Measurements from ENCODE around the gene CLTB. TPM values are rescaled to one million over a fixed set of nuclear protein-coding genes. Genes with fewer than 3 reads are reported as not detected.

The CLTB gene
- total RNA-seq, 4 donors from 2014 or later: 261 to 386 (median 302) TPM

DNA sequence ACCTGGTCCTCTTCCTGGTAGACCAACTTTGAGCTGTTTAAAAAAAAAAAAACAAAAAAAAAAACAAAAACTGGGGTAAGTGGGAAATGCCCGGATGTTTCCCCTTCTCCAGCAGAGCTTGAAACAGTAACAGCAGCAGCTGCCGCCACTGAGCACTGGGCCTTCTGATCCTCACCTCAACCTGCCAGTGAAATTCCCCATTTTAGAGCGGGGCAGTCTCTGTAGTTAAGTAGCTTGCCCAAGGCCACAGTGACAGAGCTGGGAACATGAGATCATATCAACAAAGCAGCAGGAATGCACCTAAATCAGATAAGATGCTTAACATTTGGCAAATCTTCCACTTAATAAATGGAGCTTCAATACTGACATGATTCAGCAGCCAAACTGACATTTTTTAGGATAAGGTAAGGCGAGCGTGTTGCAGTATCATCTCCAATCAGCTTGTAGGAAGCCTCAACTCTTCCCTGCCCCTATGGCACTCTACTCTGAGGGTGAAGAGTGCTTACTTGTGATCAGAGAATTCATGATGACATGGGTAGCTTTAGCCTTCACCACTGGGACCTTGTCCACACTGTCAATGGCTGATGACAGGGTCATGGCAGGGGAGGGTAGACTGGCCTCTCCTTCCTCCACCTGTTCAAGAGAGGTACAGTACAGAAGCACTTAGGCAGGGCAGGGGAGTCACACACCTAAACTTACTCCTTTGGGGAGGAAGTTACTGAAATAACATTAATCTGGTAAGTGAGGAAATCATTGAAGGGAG, 64.0 kb downstream of the CLTB start:
- H3K36me3 ChIP-seq: peaks cover 0 to 82% of the 10 kb centered on the region in 2 donors
- no peaks in the 10 kb centered on the region for H3K27me3 ChIP-seq
- H3K9me3 ChIP-seq: no peaks in the 10 kb centered on the region
- no peak for DNase-seq
- intact Hi-C loops (cut with DNase I; ENCODE audit: low total_unique reads) (no loop called here), in situ Hi-C loops (cut with MboI; ENCODE audit: low sequenced_read_pairs in 4 of 4) (no loop called here)
- no peak overlapping the region for H3K4me3 ChIP-seq
- peak overlapping the region in 1 of 4 donors; percentile 66 for H3K27ac ChIP-seq
- ATAC-seq: no peak
- no peak for TF ChIP-seq POLR2A (IDR thresholded peaks at IDR 0.05)
- TF ChIP-seq, protein P1, sequence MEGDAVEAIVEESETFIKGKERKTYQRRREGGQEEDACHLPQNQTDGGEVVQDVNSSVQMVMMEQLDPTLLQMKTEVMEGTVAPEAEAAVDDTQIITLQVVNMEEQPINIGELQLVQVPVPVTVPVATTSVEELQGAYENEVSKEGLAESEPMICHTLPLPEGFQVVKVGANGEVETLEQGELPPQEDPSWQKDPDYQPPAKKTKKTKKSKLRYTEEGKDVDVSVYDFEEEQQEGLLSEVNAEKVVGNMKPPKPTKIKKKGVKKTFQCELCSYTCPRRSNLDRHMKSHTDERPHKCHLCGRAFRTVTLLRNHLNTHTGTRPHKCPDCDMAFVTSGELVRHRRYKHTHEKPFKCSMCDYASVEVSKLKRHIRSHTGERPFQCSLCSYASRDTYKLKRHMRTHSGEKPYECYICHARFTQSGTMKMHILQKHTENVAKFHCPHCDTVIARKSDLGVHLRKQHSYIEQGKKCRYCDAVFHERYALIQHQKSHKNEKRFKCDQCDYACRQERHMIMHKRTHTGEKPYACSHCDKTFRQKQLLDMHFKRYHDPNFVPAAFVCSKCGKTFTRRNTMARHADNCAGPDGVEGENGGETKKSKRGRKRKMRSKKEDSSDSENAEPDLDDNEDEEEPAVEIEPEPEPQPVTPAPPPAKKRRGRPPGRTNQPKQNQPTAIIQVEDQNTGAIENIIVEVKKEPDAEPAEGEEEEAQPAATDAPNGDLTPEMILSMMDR (IDR thresholded peaks at IDR 0.05 in 4 of 5, conservative IDR thresholded peaks at IDR 0.05 in 1 of 5): no peak
- peaks cover 0 to 13% of the 10 kb centered on the region in 2 donors for H3K4me1 ChIP-seq

DNA sequence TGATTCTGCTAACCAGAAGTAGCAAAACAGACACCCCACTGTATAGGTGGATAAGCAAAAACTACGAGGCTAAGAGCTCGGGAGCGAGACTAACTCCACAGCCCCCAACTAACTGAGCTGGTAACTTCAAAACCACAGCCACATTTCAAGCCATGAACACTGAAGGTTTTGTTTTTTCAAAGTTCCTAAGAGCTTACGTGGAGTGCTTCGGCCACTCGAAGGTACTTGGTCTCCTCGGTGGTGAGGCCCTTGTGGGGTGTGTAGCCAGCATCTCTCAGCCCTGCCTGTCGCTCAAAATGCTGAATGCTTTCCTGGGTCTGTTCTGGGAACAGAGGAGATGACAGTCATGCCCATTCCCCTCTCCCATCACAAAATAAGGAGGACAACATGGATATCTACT, 65.9 kb downstream of the CLTB start:
- Histone ChIP-seq H3K4me3 (no peak overlapping the region), H3K27ac (no peak overlapping the region), H3K27me3 (no peaks in the 10 kb centered on the region), H3K4me1 (peaks cover 0 to 10% of the 10 kb centered on the region in 2 donors), H3K9me3 (no peaks in the 10 kb centered on the region), H3K36me3 (peaks cover 0 to 91% of the 10 kb centered on the region in 2 donors)
- in situ Hi-C loops (cut with MboI; ENCODE audit: low sequenced_read_pairs in 4 of 4): no loop called here
- ATAC-seq (no peak), DNase-seq (no peak)
- no peak for TF ChIP-seq POLR2A (IDR thresholded peaks at IDR 0.05)
- TF ChIP-seq, protein P1 (IDR thresholded peaks at IDR 0.05 in 4 of 5, conservative IDR thresholded peaks at IDR 0.05 in 1 of 5): no peak
- intact Hi-C loops (cut with DNase I; ENCODE audit: low total_unique reads): no loop called here

GRCh38 chr5:176342766-176343458, 73.4 kb downstream of the CLTB start:
- no peak for DNase-seq
- intact Hi-C loops (cut with DNase I; ENCODE audit: low total_unique reads): no loop called here
- Histone ChIP-seq H3K4me3 (no peak overlapping the region), H3K27ac (no peak overlapping the region), H3K4me1 (peaks cover 0 to 16% of the 10 kb centered on the region in 2 donors), H3K36me3 (peaks cover 0 to 37% of the 10 kb centered on the region in 2 donors), H3K9me3 (no peaks in the 10 kb centered on the region), H3K27me3 (no peaks in the 10 kb centered on the region)
- in situ Hi-C loops (cut with MboI; ENCODE audit: low sequenced_read_pairs in 4 of 4): no loop called here
- peak in 1 of 2 donors; percentile 39 for ATAC-seq
- no peak for TF ChIP-seq POLR2A (IDR thresholded peaks at IDR 0.05)
- TF ChIP-seq, protein P1 (IDR thresholded peaks at IDR 0.05 in 4 of 5, conservative IDR thresholded peaks at IDR 0.05 in 1 of 5): no peak

MicroRNA genes within 50 kb of the gene (microRNA counts, 767-probe panel; counts per million panel counts)
- 356 to 448 counts per million in 2 donors for microRNA hsa-miR-1271-5p

Small RNAs within 50 kb of the gene (microRNA-seq; reads per million reads assigned to microRNA genes)
- 17.7 to 20.5 reads per million in 2 donors for gene MIR1271 (ENCODE audit: borderline replicate concordance in 2 of 2)

Other genes starting within 250 kb of the CLTB start
- gene SIMC1, start 178.1 kb downstream of the CLTB start, total RNA-seq: 10 to 100 TPM in 2 of 4 donors, 1 to 10 TPM in 2; 5.1 to 45.8 (median 11.5) TPM
- 100 to 1,000 TPM in 1 of 4 donors, 10 to 100 TPM in 3; 76.3 to 174 (median 84.1) TPM for gene KIAA1191, start 54.8 kb downstream of the CLTB start, total RNA-seq
- gene ARL10, start 51.1 kb downstream of the CLTB start, total RNA-seq: 1 to 10 TPM; 1.4 to 4.7 (median 2.4) TPM
- gene NOP16, start 27.9 kb downstream of the CLTB start, total RNA-seq: 10 to 100 TPM; 21.6 to 43.5 (median 33.9) TPM
- gene HIGD2A, start 27.8 kb downstream of the CLTB start, total RNA-seq: 100 to 1,000 TPM; 189 to 274 (median 229) TPM
- gene FAF2, start 31.8 kb upstream of the CLTB start, total RNA-seq: 10 to 100 TPM; 14.0 to 20.7 (median 14.7) TPM
- 1 to 10 TPM; 4.1 to 7.0 (median 6.7) TPM for gene RNF44, start 120.9 kb upstream of the CLTB start, total RNA-seq
- under 1 TPM in 3 of 4 donors, not detected in 1; 0.07 to 0.27 (median 0.20) TPM for gene CDHR2, start 132.8 kb upstream of the CLTB start, total RNA-seq
- under 1 TPM; 0.35 to 0.78 (median 0.47) TPM for gene GPRIN1, start 193.6 kb upstream of the CLTB start, total RNA-seq
- gene SNCB, start 214.0 kb upstream of the CLTB start, total RNA-seq: under 1 TPM in 1 of 4 donors, not detected in 3; 0.20 TPM
- not detected for gene EIF4E1B, start 214.1 kb upstream of the CLTB start, total RNA-seq
- gene TSPAN17, start 230.9 kb upstream of the CLTB start, total RNA-seq: 10 to 100 TPM; 13.3 to 35.7 (median 27.2) TPM

All from gastrocnemius medialis (tissue), 4 donors.